Esophagus squamous epithelium (tissue), 5 donors: ENCODE results near the gene MED16. TPM values are rescaled to one million over a fixed set of nuclear protein-coding genes. Genes with fewer than 3 reads are reported as not detected.

ENCODE experiments used
- DNase-seq: peaks from one replicate; lab custom pipeline; 2025; lab: John Stamatoyannopoulos, UW
- H3K27ac ChIP-seq, 4 donors: fragments of 200-600 bp; sonication (generic); one replicate each; pipeline ENCODE4 v1.5.1; 2016 to 2019; ENCODE audit warnings: mild to moderate bottlenecking in 1 of 4
- H3K27me3 ChIP-seq, 4 donors: fragments of 200-600 bp; sonication (generic); 1 replicate in 3 of 4; 2 replicates in 1 of 4; pipeline versions ENCODE4 v1.5.1 to v1.6.0; 2017 to 2021; ENCODE audit warnings: antibody characterized with exemption in 1 of 4
- H3K36me3 ChIP-seq, 3 donors: fragments of 200-600 bp; sonication (generic); one replicate each; pipeline ENCODE4 v1.5.1; 2016 to 2019
- H3K4me1 ChIP-seq, 3 donors: fragments of 200-600 bp; sonication (generic); one replicate each; pipeline ENCODE4 v1.5.1; 2017 to 2019
- H3K4me3 ChIP-seq, 4 donors: fragments of 200-600 bp; sonication (generic); 1 replicate in 3 of 4; 2 replicates in 1 of 4; pipeline ENCODE4 v1.5.1; 2016 to 2019; ENCODE audit warnings: mild to moderate bottlenecking in 2 of 4, moderate library complexity in 1 of 4
- H3K9me3 ChIP-seq, 3 donors: fragments of 200-600 bp; sonication (generic); one replicate each; pipeline ENCODE4 v1.5.1; 2016 to 2019
- CTCF ChIP-seq, 6 experiments: fragments of 450-650 bp in 4 of 6; fragments of 200-600 bp in 2 of 6; sonication (generic) in 2 of 6; IDR thresholded peaks; one replicate each; pipeline ENCODE4 v1.5.1; 2016 to 2019; ENCODE audit warnings: antibody characterized with exemption in 6 of 6, mild to moderate bottlenecking in 4 of 6, moderate library complexity in 4 of 6
- POLR2A ChIP-seq, 4 donors: fragments of 450-650 bp; IDR thresholded peaks; one replicate each; pipeline ENCODE4 v1.6.1; 2017; ENCODE audit warnings: antibody characterized with exemption in 4 of 4, mild to moderate bottlenecking in 4 of 4, moderate library complexity in 3 of 4
- WGBS, 2 donors: methylation state at CpG; one replicate each; pipeline ENCODE4 v1.1.5; 2018; 5-methylcytosine and 5-hydroxymethylcytosine counted together
- intact Hi-C: fragments of 100-400 bp; cut with DNase I; formaldehyde crosslinking; loops from one replicate; pipeline ENCODE4 v1.15.0; 2022
- total RNA-seq, 4 donors: library from RNA; depleted of rRNA; stranded (reverse); fragments of >200 nt; gene quantifications; one replicate each; pipeline ENCODE4 v1.1.0, GENCODE V29; 2016
- donor health status: DM: yes; HTN: yes; CAD: no.

The MED16 gene
- total RNA-seq, 4 donors from 2014 or later = 23.7 to 64.9 (median 32.5) TPM

- 77 to 95% methylated on average over 7 to 8 of the region's 32 CpGs for WGBS, 2 donors
- TF ChIP-seq CTCF (IDR thresholded peaks at IDR 0.05) (no peak), POLR2A (IDR thresholded peaks at IDR 0.05) (no peak)
- intact Hi-C loops = no loop called here
- Histone ChIP-seq H3K27me3 (no peaks in the 10 kb centered on the region), H3K4me3 (peak overlapping the region in 1 of 4 donors; percentile 47), H3K4me1 (peaks cover 37 to 57% (median 44%) of the 10 kb centered on the region in 3 donors), H3K27ac (peak overlapping the region in 3 of 4 donors; percentile 36 to 73 (median 61)), H3K9me3 (no peaks in the 10 kb centered on the region), H3K36me3 (peaks cover 0 to 22% (median 0%) of the 10 kb centered on the region in 3 donors)
- no peak for DNase-seq
Measured at GRCh38 chr19:931860-932647, 39.1 kb upstream of the MED16 start.

- H3K9me3 ChIP-seq = no peaks in the 10 kb centered on the region
- peaks cover 40 to 64% (median 40%) of the 10 kb centered on the region in 3 donors for H3K4me1 ChIP-seq
- WGBS, 2 donors = 95 to 96% methylated on average over 4 to 6 of the region's 6 CpGs
- no peak overlapping the region for H3K4me3 ChIP-seq
- no peak overlapping the region for H3K27ac ChIP-seq
- no peaks in the 10 kb centered on the region for H3K27me3 ChIP-seq
- TF ChIP-seq POLR2A (IDR thresholded peaks at IDR 0.05) (no peak), CTCF (IDR thresholded peaks at IDR 0.05) (no peak)
- no peak for DNase-seq
- H3K36me3 ChIP-seq = peaks cover 0 to 22% (median 0%) of the 10 kb centered on the region in 3 donors
- intact Hi-C loops = no loop called here
Measured at GRCh38 chr19:929891-930258, 36.9 kb upstream of the MED16 start.

- no peak for TF ChIP-seq POLR2A (IDR thresholded peaks at IDR 0.05)
- no peak for TF ChIP-seq CTCF (IDR thresholded peaks at IDR 0.05)
- peaks cover 40 to 64% (median 40%) of the 10 kb centered on the region in 3 donors for H3K4me1 ChIP-seq
- H3K27me3 ChIP-seq = no peaks in the 10 kb centered on the region
- intact Hi-C loops = no loop called here
- H3K36me3 ChIP-seq = peaks cover 0 to 22% (median 0%) of the 10 kb centered on the region in 3 donors
- DNase-seq = no peak
- H3K9me3 ChIP-seq = no peaks in the 10 kb centered on the region
- no peak overlapping the region for H3K27ac ChIP-seq
- no peak overlapping the region for H3K4me3 ChIP-seq
- 91% methylated on average over 16 of the region's 51 CpGs; no CpG with 5 or more reads in 1 of the 2 donors for WGBS, 2 donors
Measured at GRCh38 chr19:929203-929890, 36.4 kb upstream of the MED16 start.

GRCh38 chr19:928471-929202 lies 35.6 kb upstream of the MED16 start:
- Histone ChIP-seq H3K36me3 (peaks cover 0 to 22% (median 0%) of the 10 kb centered on the region in 3 donors), H3K27me3 (no peaks in the 10 kb centered on the region), H3K4me1 (peaks cover 33 to 64% (median 37%) of the 10 kb centered on the region in 3 donors), H3K4me3 (no peak overlapping the region), H3K9me3 (no peaks in the 10 kb centered on the region), H3K27ac (peak overlapping the region in 1 of 4 donors; percentile 92)
- intact Hi-C loops = no loop called here
- DNase-seq = no peak
- TF ChIP-seq POLR2A (IDR thresholded peaks at IDR 0.05) (no peak), CTCF (IDR thresholded peaks at IDR 0.05) (no peak)
- 91 to 100% methylated on average over 2 to 4 of the region's 18 CpGs for WGBS, 2 donors
